Parathyroid adenoma (tissue), 2 donors: ENCODE measurements around the gene KCNN2.
A peak's percentile ranks its signal among the peaks of the same experiment; 100 is the strongest.

Experiments used
- H2AFZ ChIP-seq: fragments of 300-600 bp; sonication (generic); one replicate; pipeline ENCODE4 v1.7.0; 2017; ENCODE audit warnings: antibody characterized with exemption, mild to moderate bottlenecking
- H3K27ac ChIP-seq: fragments of 300-600 bp; sonication (generic); one replicate; pipeline ENCODE4 v1.7.0; 2017
- H3K27me3 ChIP-seq: fragments of 300-600 bp; sonication (generic); one replicate; pipeline ENCODE4 v1.7.0; 2017; ENCODE audit warnings: low read length; ENCODE audit not compliant: control insufficient read depth, insufficient read depth
- H3K36me3 ChIP-seq: fragments of 300-600 bp; sonication (generic); one replicate; pipeline ENCODE4 v1.7.0; 2017; ENCODE audit warnings: low read length; ENCODE audit not compliant: control insufficient read depth, insufficient read depth
- H3K4me1 ChIP-seq: fragments of 300-600 bp; sonication (generic); one replicate; pipeline ENCODE4 v1.7.0; 2017; ENCODE audit warnings: control low read depth
- H3K4me2 ChIP-seq: fragments of 300-600 bp; sonication (generic); one replicate; pipeline ENCODE4 v1.7.0; 2017; ENCODE audit warnings: low read length
- H3K4me3 ChIP-seq: fragments of 300-600 bp; sonication (generic); one replicate; pipeline ENCODE4 v1.7.0; 2017; ENCODE audit warnings: low read depth, low read length
- H3K79me2 ChIP-seq: fragments of 300-600 bp; sonication (generic); one replicate; pipeline ENCODE4 v1.7.0; 2017; ENCODE audit warnings: control low read depth
- H3K9ac ChIP-seq: fragments of 300-600 bp; sonication (generic); one replicate; pipeline ENCODE4 v1.7.0; 2017; ENCODE audit warnings: mild to moderate bottlenecking
- H3K9me3 ChIP-seq: fragments of 300-600 bp; sonication (generic); one replicate; pipeline ENCODE4 v1.7.0; 2017; ENCODE audit warnings: low read length; ENCODE audit not compliant: control insufficient read depth
- TF ChIP-seq, protein P1 (sequence below): fragments of 300-600 bp; sonication (generic); IDR thresholded peaks from one replicate; pipeline ENCODE4 v1.7.0; 2017; ENCODE audit warnings: antibody characterized with exemption, mild to moderate bottlenecking
- donor health status: primary hyperparathyroidism.

The KCNN2 gene

DNA sequence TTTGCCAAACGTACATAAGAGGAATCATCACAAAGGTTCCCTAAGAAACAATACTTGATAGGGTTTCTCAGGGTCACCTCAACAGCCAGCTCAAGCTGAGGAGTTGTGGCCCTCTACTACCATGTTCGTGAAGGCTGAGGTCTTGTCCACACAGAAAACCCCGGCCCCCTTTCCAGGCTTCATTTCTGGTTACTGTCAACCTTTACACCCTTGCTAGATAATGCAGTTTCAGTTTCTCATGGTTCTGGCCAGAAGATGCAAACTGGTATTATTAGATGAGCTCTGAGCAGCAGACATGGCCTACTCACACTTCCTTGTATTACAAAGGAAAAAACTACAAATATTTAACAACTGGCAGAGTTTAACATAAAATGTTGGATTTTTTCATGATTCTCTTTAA is 22.8 kb upstream of the KCNN2 start:
- no peaks in the 10 kb centered on the region for H3K79me2 ChIP-seq
- TF ChIP-seq, protein P1, sequence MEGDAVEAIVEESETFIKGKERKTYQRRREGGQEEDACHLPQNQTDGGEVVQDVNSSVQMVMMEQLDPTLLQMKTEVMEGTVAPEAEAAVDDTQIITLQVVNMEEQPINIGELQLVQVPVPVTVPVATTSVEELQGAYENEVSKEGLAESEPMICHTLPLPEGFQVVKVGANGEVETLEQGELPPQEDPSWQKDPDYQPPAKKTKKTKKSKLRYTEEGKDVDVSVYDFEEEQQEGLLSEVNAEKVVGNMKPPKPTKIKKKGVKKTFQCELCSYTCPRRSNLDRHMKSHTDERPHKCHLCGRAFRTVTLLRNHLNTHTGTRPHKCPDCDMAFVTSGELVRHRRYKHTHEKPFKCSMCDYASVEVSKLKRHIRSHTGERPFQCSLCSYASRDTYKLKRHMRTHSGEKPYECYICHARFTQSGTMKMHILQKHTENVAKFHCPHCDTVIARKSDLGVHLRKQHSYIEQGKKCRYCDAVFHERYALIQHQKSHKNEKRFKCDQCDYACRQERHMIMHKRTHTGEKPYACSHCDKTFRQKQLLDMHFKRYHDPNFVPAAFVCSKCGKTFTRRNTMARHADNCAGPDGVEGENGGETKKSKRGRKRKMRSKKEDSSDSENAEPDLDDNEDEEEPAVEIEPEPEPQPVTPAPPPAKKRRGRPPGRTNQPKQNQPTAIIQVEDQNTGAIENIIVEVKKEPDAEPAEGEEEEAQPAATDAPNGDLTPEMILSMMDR: no peak
- no peak overlapping the region for H3K27ac ChIP-seq
- H3K36me3 ChIP-seq: no peaks in the 10 kb centered on the region
- no peak overlapping the region for H3K4me3 ChIP-seq
- H3K9ac ChIP-seq: no peak overlapping the region
- H3K9me3 ChIP-seq: no peaks in the 10 kb centered on the region
- H3K27me3 ChIP-seq: no peaks in the 10 kb centered on the region
- no peaks in the 10 kb centered on the region for H3K4me1 ChIP-seq
- no peak overlapping the region for H3K4me2 ChIP-seq
- no peak overlapping the region for H2AFZ ChIP-seq

DNA sequence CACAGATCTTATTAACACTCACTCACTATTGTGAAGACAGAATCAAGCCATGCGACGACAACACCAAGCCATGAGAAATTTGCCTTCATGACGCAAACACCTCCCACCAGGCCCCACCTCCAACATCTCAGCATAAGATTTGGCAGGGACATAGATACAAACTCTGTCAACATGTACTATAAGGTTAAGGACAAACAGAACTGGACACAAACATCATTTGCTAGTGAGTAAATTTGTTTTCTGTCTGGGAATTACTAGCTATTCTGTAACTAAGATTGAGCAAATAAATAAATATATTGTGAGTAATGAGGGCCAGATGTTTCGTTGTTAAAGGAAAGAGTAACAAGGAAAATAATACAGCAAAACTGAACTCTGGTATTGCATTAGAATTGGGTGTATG is 15.7 kb upstream of the KCNN2 start:
- Histone ChIP-seq H3K27ac (no peak overlapping the region), H3K4me1 (no peaks in the 10 kb centered on the region), H3K4me3 (no peak overlapping the region), H3K4me2 (no peak overlapping the region), H3K27me3 (no peaks in the 10 kb centered on the region), H3K36me3 (no peaks in the 10 kb centered on the region), H2AFZ (no peak overlapping the region), H3K9ac (no peak overlapping the region), H3K9me3 (no peaks in the 10 kb centered on the region), H3K79me2 (no peaks in the 10 kb centered on the region)
- TF ChIP-seq, protein P1: no peak

DNA sequence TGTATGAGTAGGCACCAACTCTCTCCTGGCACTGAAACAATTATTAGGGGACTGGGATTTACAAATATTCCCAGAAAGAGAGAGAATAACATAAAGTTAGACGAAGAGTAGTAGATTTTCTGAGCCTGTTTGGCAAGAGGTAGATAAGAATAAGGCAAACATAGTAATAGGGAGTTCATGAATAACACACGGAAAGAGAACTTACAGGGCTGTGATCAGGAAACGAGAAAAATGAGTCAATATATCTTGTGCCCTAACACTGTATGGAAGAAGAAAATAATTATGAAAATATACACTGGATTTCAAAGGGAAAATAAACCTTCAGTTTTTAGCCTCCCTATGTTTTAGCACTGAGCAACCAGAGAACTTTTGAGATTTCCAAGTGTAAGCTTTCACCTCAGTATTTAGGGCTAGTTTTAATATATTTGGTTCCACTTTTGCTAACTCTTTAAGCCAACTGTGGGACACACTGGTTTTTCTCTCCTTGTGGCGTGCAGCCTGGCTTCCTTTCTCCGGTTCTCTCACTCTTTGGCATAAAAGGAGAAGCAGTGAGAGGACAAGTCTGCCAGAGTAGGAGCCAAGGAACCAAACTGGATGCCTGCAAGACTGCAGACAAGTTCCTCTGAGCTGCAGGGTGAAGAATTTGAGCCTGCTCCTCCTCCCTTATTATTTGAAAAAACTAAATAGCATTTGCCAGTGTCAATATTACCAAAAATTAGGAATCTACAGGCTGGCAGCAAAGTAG is 6.6 kb upstream of the KCNN2 start:
- H3K27ac ChIP-seq: no peak overlapping the region
- TF ChIP-seq, protein P1: no peak
- no peaks in the 10 kb centered on the region for H3K4me1 ChIP-seq
- H3K36me3 ChIP-seq: no peaks in the 10 kb centered on the region
- H3K9me3 ChIP-seq: no peaks in the 10 kb centered on the region
- no peaks in the 10 kb centered on the region for H3K79me2 ChIP-seq
- H3K9ac ChIP-seq: no peak overlapping the region
- H3K27me3 ChIP-seq: no peaks in the 10 kb centered on the region
- no peak overlapping the region for H3K4me2 ChIP-seq
- H2AFZ ChIP-seq: no peak overlapping the region
- no peak overlapping the region for H3K4me3 ChIP-seq

DNA sequence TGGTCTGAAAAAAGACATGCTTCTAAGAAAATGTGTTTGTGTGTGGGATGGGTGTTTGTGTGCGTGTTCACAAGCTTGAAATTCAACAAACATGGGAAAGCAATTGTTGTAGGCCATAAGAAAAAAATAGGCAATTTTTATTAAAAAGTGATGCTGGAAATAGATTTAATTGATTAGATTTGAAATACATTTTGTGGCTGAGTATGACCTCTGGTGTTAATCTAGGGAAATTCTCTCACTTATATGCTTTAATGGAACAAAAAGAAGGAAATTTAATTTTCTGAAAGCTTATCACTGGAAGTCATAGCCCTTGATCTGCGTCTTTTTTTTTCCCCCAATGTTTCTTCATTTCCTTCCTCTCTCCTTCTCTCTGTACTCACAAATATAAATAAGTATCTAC is 3.5 kb upstream of the KCNN2 start:
- Histone ChIP-seq H3K4me1 (peaks cover 1% of the 10 kb centered on the region), H3K36me3 (no peaks in the 10 kb centered on the region), H2AFZ (no peak overlapping the region), H3K9ac (no peak overlapping the region), H3K27me3 (no peaks in the 10 kb centered on the region), H3K79me2 (no peaks in the 10 kb centered on the region), H3K27ac (no peak overlapping the region), H3K9me3 (no peaks in the 10 kb centered on the region), H3K4me2 (no peak overlapping the region), H3K4me3 (no peak overlapping the region)
- TF ChIP-seq, protein P1: no peak

DNA sequence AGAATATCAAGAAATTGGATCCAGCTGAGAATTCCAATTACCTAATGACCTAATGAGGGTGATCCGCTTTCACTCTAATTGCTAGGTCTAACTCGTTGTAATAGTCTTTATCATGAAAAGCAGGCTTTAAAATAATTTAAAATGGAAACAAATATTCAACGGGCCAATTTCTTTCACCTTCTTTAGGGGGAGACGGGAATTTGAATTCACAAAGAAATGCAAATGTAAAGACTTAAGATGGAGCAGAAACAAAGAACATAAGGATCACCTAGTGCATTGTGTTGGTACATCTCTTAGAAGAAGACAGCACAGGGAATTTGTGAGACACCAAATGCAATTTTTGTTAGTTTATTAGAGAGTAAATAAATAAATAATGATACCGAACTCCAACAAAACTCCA is 1.5 kb upstream of the KCNN2 start:
- Histone ChIP-seq H3K79me2 (no peaks in the 10 kb centered on the region), H3K27me3 (no peaks in the 10 kb centered on the region), H3K9ac (no peak overlapping the region), H3K4me3 (peak overlapping the region; percentile 56), H2AFZ (peak overlapping the region; percentile 94), H3K27ac (peak overlapping the region; percentile 11), H3K9me3 (no peaks in the 10 kb centered on the region), H3K4me2 (peak overlapping the region; percentile 68), H3K4me1 (peaks cover 6% of the 10 kb centered on the region), H3K36me3 (no peaks in the 10 kb centered on the region)
- TF ChIP-seq, protein P1: no peak
